Adipose tissue (tissue), 3 donors: ENCODE measurements around the gene CA9. TPM values are rescaled to one million over a fixed set of nuclear protein-coding genes. Genes with fewer than 3 reads are reported as not detected.

Experiments used
- H3K27ac ChIP-seq: one replicate; pipeline ENCODE4 v1.5.1; 2013; ENCODE audit warnings: low read depth, low read length
- WGBS, 3 donors: extraction: QIAGEN DNeasy Blood & Tissue Kit; methylation state at CpG; one replicate each; pipeline ENCODE4 v1.1.7; 2013; 5-methylcytosine and 5-hydroxymethylcytosine counted together
- polyA plus RNA-seq, 3 donors: library from polyadenylated mRNA; stranded (reverse); fragments of 200-250 nt; gene quantifications; one replicate each; pipeline ENCODE4 v1.2.3, GENCODE V29; 2013
- donor health status: healthy with polysubstance abuse.
- donor health status: Bipolar disorder and iron deficiency.
- donor health status: healthy.

Gene CA9
- polyA plus RNA-seq, 3 donors: 2.2 to 45.4 (median 7.4) TPM

GRCh38 chr9:35649431-35650340 is 24.0 kb upstream of the CA9 start:
- no peak overlapping the region for H3K27ac ChIP-seq
- WGBS, 3 donors: 53 to 83% (median 61%) methylated on average over 26 of the region's 26 CpGs

DNA sequence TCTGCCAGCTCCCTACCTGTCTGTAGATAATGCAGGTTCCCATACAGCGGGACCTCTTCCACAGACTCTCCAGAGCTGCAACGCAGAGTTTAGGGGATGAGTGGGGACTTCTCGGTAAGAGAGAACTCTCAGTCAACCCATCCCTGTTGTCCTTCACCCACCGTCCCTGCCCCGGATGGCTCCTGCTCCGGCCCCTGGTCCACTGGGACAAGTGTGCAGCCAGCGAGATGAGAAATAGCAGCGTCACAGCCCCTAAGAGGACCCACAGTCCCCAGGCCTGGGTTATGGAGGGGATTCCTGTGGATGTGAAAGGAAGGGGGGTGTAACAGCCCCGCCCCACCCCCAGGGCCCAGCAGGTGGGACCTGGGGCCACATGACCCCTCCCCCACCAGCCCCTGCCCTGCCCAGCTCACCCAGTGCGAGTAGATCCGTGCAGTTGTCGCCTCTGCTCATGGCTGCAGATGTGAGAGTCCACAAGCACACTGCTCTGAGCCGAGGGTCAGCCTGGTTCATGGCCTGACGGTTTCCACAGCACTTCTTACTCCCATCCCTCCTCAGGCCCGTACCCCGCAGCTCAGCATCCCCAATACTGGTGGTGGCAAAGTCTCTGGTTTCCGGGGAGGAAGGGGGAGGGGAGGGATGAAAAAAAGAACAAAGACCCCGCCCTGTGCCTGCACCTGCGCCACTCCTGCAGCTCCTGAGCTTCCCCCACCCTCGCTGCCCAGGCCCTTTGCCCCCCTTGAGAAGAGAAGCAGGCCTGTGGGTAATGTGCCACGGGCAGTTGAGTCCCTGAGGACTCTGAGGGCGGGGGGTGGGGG is 23.2 kb upstream of the CA9 start, which contains the start of gene SIT1:
Gene SIT1, minus strand, starts transcription at position 591 of the 818 bp plus-strand sequence. Its CDS starts 78 bp downstream, at position 513.
- H3K27ac ChIP-seq: no peak within 1 kb of the TSS
- WGBS, 3 donors: 58 to 73% (median 68%) methylated on average over 22 of the region's 22 CpGs

DNA sequence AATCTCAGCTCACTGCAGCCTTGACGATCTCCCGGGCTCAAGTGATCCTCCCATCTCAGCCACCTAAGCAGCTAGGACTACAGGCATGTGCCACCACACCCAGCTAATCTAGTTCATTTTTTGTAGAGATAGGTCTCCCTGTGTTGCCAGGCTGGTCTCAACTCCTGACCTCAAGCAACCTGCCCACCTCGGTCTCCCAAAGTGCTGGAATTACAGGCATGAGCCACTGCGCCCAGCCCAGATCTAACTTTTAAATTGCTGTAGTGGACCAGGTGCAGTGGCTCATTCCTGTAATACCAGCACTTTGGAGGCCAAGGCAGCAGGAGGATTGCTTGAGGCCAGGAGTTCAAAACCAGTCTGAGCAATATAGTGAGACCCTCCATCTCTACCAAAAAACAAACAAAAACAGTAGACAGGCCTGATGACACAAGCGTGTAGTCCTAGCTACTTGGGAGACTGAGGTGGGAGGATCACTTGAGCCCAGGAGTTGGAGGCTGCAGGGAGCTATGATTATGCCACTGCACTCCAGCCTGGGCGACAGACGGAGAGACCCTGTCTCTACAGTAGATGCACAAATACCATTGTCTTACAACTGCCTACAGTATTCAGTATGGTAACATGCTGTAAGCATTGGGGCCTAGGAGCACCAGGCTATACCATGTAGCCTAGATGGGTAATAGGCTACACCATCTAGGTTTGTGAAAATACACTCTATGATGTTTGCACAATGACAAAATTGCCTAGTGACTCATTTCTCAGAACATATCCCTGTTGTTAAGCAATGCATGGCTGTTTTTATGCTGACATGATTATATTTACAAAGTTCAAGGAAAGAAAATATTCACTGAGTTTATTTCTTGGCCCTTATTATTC is 21.5 kb upstream of the CA9 start:
- H3K27ac ChIP-seq: no peak overlapping the region
- WGBS, 3 donors: 68 to 86% (median 83%) methylated on average over 7 of the region's 7 CpGs

- WGBS, 3 donors: 82 to 91% (median 89%) methylated on average over 8 of the region's 8 CpGs
Observed at GRCh38 chr9:35652829-35653209, 20.9 kb upstream of the CA9 start.

DNA sequence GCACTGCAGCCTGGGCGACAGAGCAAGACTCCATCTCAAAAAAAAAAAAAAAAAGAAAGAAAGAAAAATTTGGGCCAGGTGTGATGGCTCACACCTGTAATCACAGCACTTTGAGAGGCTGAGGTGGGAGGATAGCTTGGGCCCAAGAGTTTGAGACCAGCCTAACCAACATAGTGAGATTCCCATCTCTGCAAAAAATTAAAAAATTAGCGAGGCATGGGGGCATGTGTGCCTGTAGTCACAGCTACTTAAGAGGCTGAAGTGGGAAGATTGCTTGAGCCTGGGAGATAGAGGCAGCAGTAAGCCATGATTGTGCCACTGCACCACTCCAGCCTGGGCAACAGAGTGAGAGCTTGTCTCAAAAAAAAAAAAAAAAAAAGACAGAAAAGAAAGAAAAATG is 20.1 kb upstream of the CA9 start:
- 93 to 96% (median 94%) methylated on average over 2 of the region's 2 CpGs for WGBS, 3 donors
- H3K27ac ChIP-seq: no peak overlapping the region

More at GRCh38 chr9:35652829-35653209, 20.9 kb upstream of the CA9 start:
- H3K27ac ChIP-seq: no peak overlapping the region

GRCh38 chr9:35656348-35656747 is 17.4 kb upstream of the CA9 start:
- WGBS, 3 donors: 72 to 82% (median 77%) methylated on average over 17 of the region's 17 CpGs
- no peak overlapping the region for H3K27ac ChIP-seq

- H3K27ac ChIP-seq: peak overlapping the region; percentile 13
- 22 to 33% (median 32%) methylated on average over 25 of the region's 25 CpGs for WGBS, 3 donors
Observed at GRCh38 chr9:35656831-35657545, 16.7 kb upstream of the CA9 start.

DNA sequence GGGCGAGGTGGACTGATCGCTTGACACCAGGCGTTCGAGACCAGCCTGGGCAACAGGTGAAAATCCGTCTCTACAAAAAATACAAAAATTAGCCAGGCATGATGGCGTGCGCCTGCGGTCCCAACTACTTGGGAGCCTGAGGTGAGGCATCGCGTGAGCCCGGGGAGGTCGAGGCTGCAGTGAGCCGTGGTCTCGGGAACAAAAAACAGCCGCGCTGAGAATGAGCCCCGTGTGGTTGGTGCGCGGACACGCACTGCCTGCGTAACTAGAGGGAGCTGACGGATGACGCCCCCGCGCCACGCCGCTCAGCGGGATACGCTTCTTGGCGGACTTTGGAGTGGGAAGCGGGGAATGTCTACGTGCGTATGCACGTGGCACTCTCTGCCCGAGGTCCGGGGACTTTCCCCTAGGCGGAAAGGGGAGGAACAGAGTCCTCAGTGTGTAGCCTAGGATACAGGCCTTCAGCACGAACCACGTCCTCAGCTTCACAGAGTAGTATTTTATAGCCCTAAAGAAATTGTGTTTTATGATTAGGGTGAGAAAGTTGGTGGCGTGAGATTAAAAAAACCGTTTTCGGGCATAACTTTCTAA is 16.1 kb upstream of the CA9 start, which contains the start of gene RMRP:
Gene RMRP, minus strand, starts transcription at position 474 of the 591 bp plus-strand sequence.
- peak within 1 kb of the TSS; percentile 82 for H3K27ac ChIP-seq
- WGBS, 3 donors: 0% methylated on average over 42 of the region's 42 CpGs

DNA sequence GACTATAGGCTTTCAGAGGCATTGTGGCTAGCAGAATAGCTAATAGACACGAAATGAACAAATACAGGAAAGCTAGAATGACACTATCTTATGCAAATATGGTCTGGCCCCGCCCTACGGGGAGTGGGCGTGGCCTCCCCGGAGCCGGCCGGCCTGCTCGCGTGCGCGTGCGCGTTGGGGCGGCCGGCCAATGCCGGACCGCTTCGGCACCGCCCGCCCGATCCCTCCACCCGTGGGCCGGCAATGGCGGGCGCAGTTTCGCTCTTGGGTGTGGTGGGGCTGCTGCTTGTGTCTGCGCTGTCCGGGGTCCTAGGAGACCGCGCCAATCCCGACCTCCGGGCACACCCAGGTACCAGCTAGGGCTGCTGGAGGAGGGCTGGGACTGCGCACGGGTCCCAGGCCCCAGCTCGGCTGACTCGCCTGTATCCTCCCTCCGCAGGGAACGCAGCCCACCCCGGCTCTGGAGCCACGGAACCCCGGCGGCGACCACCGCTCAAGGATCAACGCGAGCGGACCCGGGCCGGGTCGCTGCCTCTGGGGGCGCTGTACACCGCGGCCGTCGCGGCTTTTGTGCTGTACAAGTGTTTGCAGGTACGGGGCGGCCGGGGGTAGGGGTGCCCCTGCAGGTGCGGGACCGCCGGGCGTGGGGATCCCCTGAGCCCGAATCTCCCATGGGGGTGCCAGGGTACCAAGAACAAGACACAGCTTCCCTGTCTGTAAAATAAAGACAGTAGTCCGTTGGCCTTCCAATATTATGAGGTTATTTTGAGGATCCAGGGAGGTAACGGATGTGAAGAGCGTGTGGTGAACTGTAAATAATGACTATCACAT is 15.4 kb upstream of the CA9 start, which contains the start of gene CCDC107:
Gene CCDC107, plus strand, starts transcription at position 156 of the 831 bp plus-strand sequence. Its CDS starts 88 bp downstream, at position 244.
- H3K27ac ChIP-seq: peak within 1 kb of the TSS; percentile 82
- 1% methylated on average over 56 to 67 of the region's 67 CpGs for WGBS, 3 donors

- 0 to 3% (median 2%) methylated on average over 2 of the region's 2 CpGs for WGBS, 3 donors
- no peak overlapping the region for H3K27ac ChIP-seq
Observed at GRCh38 chr9:35658968-35659220, 14.8 kb upstream of the CA9 start.

GRCh38 chr9:35659340-35659739 is 14.4 kb upstream of the CA9 start:
- no peak overlapping the region for H3K27ac ChIP-seq
- WGBS, 3 donors: 52 to 69% (median 60%) methylated on average over 3 of the region's 3 CpGs

DNA sequence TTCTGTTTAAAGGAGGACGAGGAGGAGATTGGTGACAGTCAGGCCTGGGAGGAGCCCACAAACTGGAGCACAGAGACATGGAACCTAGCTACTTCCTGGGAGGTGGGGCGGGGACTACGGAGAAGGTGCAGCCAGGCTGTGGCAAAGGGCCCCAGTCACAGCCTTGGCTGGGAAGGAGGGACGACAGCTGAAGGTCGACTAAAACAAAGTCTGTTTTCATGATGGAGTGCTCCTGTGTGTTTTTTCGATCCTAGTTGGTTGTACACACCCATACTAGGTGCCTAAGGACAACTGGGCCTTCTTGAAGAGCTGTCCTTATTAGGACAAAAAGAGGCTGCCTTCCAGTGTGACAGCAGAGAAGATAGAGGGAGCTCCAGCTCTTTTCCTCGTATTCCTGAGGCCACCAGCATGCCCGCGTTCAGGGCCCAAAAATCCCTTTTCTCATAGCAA is 12.7 kb upstream of the CA9 start:
- no peak overlapping the region for H3K27ac ChIP-seq
- 17 to 64% (median 53%) methylated on average over 9 of the region's 9 CpGs for WGBS, 3 donors

DNA sequence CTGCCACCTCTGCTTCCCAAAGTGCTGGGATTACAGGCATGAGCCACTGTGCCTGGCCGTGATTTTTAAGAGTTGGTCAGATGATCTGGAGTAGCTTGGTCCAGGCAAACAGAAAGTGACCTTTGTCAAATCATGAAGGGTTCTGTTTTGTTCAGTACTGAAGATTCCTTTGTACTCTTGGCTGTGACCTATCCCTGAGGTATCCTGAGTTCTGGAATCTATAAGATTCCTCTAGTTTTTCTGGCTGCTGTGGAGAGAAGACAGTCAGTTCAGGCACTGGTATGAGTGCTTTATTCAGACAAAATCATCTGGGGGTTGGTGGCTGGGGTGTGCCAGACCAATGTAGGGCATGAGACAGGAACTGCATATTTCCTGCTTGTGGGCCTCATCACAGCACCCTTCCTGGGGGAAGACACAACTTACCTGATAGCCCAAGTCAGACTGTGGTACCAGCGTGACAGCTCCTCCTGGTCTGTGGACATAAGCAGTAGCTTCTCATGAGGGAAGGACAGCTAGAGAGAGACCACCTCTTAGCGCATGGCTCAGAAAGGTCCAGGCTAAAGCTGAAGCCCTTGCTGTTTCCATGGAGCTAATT is 11.9 kb upstream of the CA9 start:
- 67 to 69% (median 68%) methylated on average over 3 of the region's 3 CpGs for WGBS, 3 donors
- no peak overlapping the region for H3K27ac ChIP-seq

GRCh38 chr9:35662437-35662836 is 11.3 kb upstream of the CA9 start:
- 82 to 89% (median 86%) methylated on average over 7 of the region's 7 CpGs for WGBS, 3 donors
- H3K27ac ChIP-seq: no peak overlapping the region

DNA sequence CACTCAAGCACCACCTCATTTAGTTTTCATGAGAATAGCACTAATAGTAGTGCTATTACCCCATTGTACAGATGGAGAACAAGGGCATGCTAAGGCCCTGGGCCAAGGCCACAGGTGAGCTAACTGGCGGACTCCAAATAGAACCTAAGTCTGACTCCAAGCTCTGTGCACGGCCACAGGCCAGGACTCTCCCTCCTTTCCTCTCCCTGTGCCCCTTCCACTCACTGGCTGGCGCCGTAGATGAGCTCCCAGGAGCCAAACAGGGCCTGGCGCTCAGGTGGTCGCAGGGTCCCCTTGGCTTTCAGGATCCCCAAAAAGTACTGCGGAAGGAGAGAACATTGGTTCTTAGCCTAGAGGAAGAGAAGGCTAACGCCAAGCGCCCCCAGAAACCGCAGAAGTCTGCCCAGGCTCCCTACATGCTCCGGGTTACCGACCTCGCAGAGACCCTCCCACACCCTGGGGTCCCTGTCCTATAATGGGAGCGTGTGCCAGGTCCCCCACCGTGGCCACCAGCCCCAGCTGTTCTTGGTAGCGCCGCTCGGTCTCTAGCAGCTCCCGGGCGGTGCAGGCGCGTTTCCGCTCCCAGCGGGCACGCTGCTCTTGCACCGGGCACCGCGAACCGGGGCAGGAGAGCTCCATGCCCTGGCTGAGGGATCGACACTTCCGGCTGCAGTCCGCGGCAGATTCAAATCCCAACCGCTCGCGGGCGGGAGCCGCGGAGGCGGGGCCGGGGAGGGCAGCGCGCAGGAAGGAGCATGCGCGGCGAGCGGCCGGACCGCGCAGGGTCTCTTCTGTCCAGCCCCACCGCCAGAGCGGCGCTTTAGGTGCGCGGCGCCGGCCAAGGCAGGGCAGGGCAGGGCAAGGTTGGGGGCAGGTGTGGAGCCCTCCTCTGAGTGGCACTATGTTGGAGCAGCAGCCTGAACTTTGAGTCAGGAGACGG is 8.9 kb upstream of the CA9 start, which contains the start of gene ARHGEF39:
Gene ARHGEF39, minus strand, starts transcription at position 665 of the 940 bp plus-strand sequence. Its CDS starts 26 bp downstream, at position 639.
- WGBS, 3 donors: 6% methylated on average over 58 of the region's 58 CpGs
- no peak within 1 kb of the TSS for H3K27ac ChIP-seq
